Stimulated activated CD8-positive, alpha-beta memory T cell treated with anti-CD3 and anti-CD28 coated beads, Interleukin-12 subunit alpha, Interleukin-12 subunit beta, amount 100 ng/mL, for 24 hours (primary cell): ENCODE data around the gene PFKFB1.
"Not testable (repeated sequence)": the region's sequence is repeated elsewhere in the genome, so short reads cannot be mapped to it uniquely, and the experiment has no call there.

ENCODE experiments used
- DNase-seq: peaks from one replicate; pipeline ENCODE4 v3.0.0-alpha.2; 2020; ENCODE audit errors: extremely low read depth

The PFKFB1 gene

GRCh38 chrX:54992911-54993622 is 921 bp downstream of the PFKFB1 start:
- DNase-seq, result no peak

- DNase-seq, result no peak
These were observed 2.3 kb downstream of the PFKFB1 start for GRCh38 chrX:54991706-54992105.

- DNase-seq, result not testable (repeated sequence)
These were observed 10.7 kb downstream of the PFKFB1 start for GRCh38 chrX:54983306-54983705.

GRCh38 chrX:54980334-54980733 is 13.7 kb downstream of the PFKFB1 start:
- DNase-seq, result no peak

GRCh38 chrX:54979432-54979831 is 14.6 kb downstream of the PFKFB1 start:
- no peak for DNase-seq

GRCh38 chrX:54978448-54978847 is 15.5 kb downstream of the PFKFB1 start:
- no peak for DNase-seq

GRCh38 chrX:54977387-54977786 is 16.6 kb downstream of the PFKFB1 start:
- DNase-seq, result no peak

GRCh38 chrX:54964766-54965497 is 29.1 kb downstream of the PFKFB1 start:
- DNase-seq, result no peak

GRCh38 chrX:54961750-54962149 is 32.2 kb downstream of the PFKFB1 start:
- DNase-seq, result no peak

- DNase-seq, result no peak
These were observed 43.1 kb downstream of the PFKFB1 start for GRCh38 chrX:54950730-54951375.

GRCh38 chrX:54945224-54945623 is 48.8 kb downstream of the PFKFB1 start:
- DNase-seq, result no peak

- DNase-seq, result no peak
These were observed 49.2 kb downstream of the PFKFB1 start for GRCh38 chrX:54944816-54945215.

- no peak for DNase-seq
These were observed 56.6 kb downstream of the PFKFB1 start for GRCh38 chrX:54937416-54937815.

GRCh38 chrX:54935306-54935705 is 58.7 kb downstream of the PFKFB1 start:
- no peak for DNase-seq

- no peak for DNase-seq
These were observed 59.1 kb downstream of the PFKFB1 start for GRCh38 chrX:54934890-54935289.

- no peak for DNase-seq
These were observed 59.9 kb downstream of the PFKFB1 start for GRCh38 chrX:54934058-54934457.

- no peak for DNase-seq
These were observed 60.7 kb downstream of the PFKFB1 start for GRCh38 chrX:54933150-54933826.

GRCh38 chrX:54931107-54931506 is 62.9 kb downstream of the PFKFB1 start:
- no peak for DNase-seq

- DNase-seq, result no peak
These were observed 63.5 kb downstream of the PFKFB1 start for GRCh38 chrX:54930291-54931049.

GRCh38 chrX:54928876-54929275 is 65.1 kb downstream of the PFKFB1 start:
- no peak for DNase-seq

GRCh38 chrX:54926978-54927377 is 67.0 kb downstream of the PFKFB1 start:
- DNase-seq, result no peak

GRCh38 chrX:54923376-54923775 is 70.6 kb downstream of the PFKFB1 start:
- no peak for DNase-seq
